Smooth muscle cell (in vitro differentiated cells): ENCODE measurements around the gene EGR4. TPM values are rescaled to one million over a fixed set of nuclear protein-coding genes. Genes with fewer than 3 reads are reported as not detected.

Experiments
- DNase-seq: peaks from one replicate; lab custom pipeline; 2025; ENCODE audit not compliant: unreplicated experiment; lab: John Stamatoyannopoulos, UW
- H2AFZ ChIP-seq: fragments of 200-600 bp; sonication (generic); 2 replicates; pipeline ENCODE4 v1.6.0; 2016; ENCODE audit warnings: antibody characterized with exemption, low read depth, mild to moderate bottlenecking
- H3F3A ChIP-seq: fragments of 200-600 bp; sonication (generic); 2 replicates; pipeline ENCODE4 v1.6.0; 2017; ENCODE audit warnings: antibody characterized with exemption, low read depth
- H3K27ac ChIP-seq: fragments of 200-600 bp; sonication (generic); 2 replicates; pipeline ENCODE4 v1.5.1; 2016; ENCODE audit warnings: low read depth, mild to moderate bottlenecking
- H3K27me3 ChIP-seq: fragments of 200-600 bp; sonication (generic); 2 replicates; pipeline ENCODE4 v1.6.1; 2016; ENCODE audit warnings: low read depth, mild to moderate bottlenecking
- H3K36me3 ChIP-seq: fragments of 200-600 bp; sonication (generic); 2 replicates; pipeline ENCODE4 v1.5.1; 2016; ENCODE audit warnings: low read depth
- H3K4me1 ChIP-seq: fragments of 200-600 bp; sonication (generic); 2 replicates; pipeline ENCODE4 v1.5.1; 2016; ENCODE audit warnings: low read depth
- H3K4me2 ChIP-seq: fragments of 200-600 bp; sonication (generic); 2 replicates; pipeline ENCODE4 v1.6.0; 2016; ENCODE audit warnings: mild to moderate bottlenecking
- H3K4me3 ChIP-seq: fragments of 200-600 bp; sonication (generic); 2 replicates; pipeline ENCODE4 v1.5.1; 2016; ENCODE audit warnings: mild to moderate bottlenecking
- H3K79me2 ChIP-seq: fragments of 200-600 bp; sonication (generic); 2 replicates; pipeline ENCODE4 v1.6.0; 2016; ENCODE audit warnings: low read depth, mild to moderate bottlenecking
- H3K9ac ChIP-seq: fragments of 200-600 bp; sonication (generic); 2 replicates; pipeline ENCODE4 v1.6.0; 2016; ENCODE audit warnings: low read depth
- H3K9me3 ChIP-seq: fragments of 200-600 bp; sonication (generic); replicated peaks from 2 replicates; pipeline ENCODE4 v1.5.1; 2016; ENCODE audit warnings: low read depth
- H4K20me1 ChIP-seq: fragments of 200-600 bp; sonication (generic); 2 replicates; pipeline ENCODE4 v1.6.0; 2016; ENCODE audit warnings: low read depth
- WGBS: methylation state at CpG from one replicate; pipeline ENCODE4 v1.1.7; 2016; ENCODE audit warnings: low lambda C conversion rate; 5-methylcytosine and 5-hydroxymethylcytosine counted together
- polyA plus RNA-seq: library from polyadenylated mRNA; unstranded; fragments of >200 nt; fragmentation: Nextera tagmentation; extraction: Ambion mirVana; gene quantifications from 2 replicates; pipeline ENCODE4 v1.2.1, GENCODE V29; 2016
- total RNA-seq: library from RNA; depleted of rRNA; stranded (reverse); fragments of >200 nt; gene quantifications from 2 replicates; pipeline ENCODE4 v1.2.3, GENCODE V29; 2014
- TF ChIP-seq, protein P1 (sequence below): fragments of 200-600 bp; sonication (generic); IDR thresholded peaks from 2 replicates; pipeline ENCODE4 v1.5.1; 2017; ENCODE audit warnings: borderline replicate concordance, mild to moderate bottlenecking, antibody characterized with exemption; ENCODE audit not compliant: insufficient read depth, poor library complexity, severe bottlenecking

The EGR4 gene
- total and polyA plus RNA-seq, 2 experiments from 2014 or later = 0.99 to 7.2 TPM

DNA sequence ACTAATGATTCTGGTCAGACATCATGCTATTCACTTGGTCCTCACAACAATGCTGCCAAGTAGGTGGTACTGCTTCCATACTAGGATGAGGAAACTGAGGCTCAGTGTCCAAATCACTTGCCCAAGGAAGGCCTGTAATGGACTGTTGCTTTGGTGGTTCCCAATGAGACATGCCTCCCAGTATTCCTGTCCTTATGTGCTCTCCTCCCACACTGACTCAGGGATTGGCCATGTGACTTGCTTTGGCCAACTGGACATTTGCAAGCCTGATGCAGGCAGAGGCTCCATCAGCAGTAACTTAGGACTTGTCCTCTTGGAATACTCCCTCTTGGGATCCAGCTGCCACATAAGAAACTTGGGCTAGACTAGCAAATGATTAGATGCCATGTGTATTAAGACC lies 12.1 kb downstream of the EGR4 start:
- TF ChIP-seq, protein P1, sequence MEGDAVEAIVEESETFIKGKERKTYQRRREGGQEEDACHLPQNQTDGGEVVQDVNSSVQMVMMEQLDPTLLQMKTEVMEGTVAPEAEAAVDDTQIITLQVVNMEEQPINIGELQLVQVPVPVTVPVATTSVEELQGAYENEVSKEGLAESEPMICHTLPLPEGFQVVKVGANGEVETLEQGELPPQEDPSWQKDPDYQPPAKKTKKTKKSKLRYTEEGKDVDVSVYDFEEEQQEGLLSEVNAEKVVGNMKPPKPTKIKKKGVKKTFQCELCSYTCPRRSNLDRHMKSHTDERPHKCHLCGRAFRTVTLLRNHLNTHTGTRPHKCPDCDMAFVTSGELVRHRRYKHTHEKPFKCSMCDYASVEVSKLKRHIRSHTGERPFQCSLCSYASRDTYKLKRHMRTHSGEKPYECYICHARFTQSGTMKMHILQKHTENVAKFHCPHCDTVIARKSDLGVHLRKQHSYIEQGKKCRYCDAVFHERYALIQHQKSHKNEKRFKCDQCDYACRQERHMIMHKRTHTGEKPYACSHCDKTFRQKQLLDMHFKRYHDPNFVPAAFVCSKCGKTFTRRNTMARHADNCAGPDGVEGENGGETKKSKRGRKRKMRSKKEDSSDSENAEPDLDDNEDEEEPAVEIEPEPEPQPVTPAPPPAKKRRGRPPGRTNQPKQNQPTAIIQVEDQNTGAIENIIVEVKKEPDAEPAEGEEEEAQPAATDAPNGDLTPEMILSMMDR = no peak
- Histone ChIP-seq H3K36me3 (no peaks in the 10 kb centered on the region), H3K27ac (no peak overlapping the region), H3F3A (no peaks in the 10 kb centered on the region), H4K20me1 (peaks cover 5% of the 10 kb centered on the region), H3K9ac (no peak overlapping the region), H3K4me1 (no peaks in the 10 kb centered on the region), H3K4me3 (no peak overlapping the region), H2AFZ (no peak overlapping the region), H3K79me2 (no peaks in the 10 kb centered on the region), H3K4me2 (no peak overlapping the region), H3K9me3 (no peaks in the 10 kb centered on the region), H3K27me3 (peaks cover 18% of the 10 kb centered on the region)
- no peak for DNase-seq

DNA sequence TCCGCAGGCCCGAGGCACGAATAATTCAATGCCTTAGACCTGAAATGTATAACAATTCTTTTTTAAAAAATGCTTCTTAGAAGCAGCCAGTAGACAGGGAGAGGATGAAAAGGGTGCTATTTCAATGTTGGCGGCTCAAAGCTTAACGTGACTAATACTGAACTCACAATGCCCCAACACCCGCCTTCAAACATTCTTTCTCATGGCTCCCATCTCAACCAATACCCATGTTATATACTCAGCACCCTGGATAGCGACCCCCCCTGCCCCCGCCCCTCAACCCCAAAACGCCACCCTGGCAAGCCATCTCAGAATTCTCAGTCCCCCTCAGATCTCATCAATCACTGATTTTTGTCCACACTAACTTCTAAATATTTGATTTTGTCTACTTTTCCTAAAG lies 13.5 kb downstream of the EGR4 start:
- Histone ChIP-seq H3F3A (no peaks in the 10 kb centered on the region), H2AFZ (no peak overlapping the region), H3K4me2 (no peak overlapping the region), H4K20me1 (peaks cover 5% of the 10 kb centered on the region), H3K79me2 (no peaks in the 10 kb centered on the region), H3K4me3 (no peak overlapping the region), H3K36me3 (no peaks in the 10 kb centered on the region), H3K4me1 (no peaks in the 10 kb centered on the region), H3K9me3 (no peaks in the 10 kb centered on the region), H3K27ac (no peak overlapping the region), H3K27me3 (peaks cover 4% of the 10 kb centered on the region), H3K9ac (no peak overlapping the region)
- 69% methylated on average over 9 of the region's 9 CpGs for WGBS
- TF ChIP-seq, protein P1 = no peak
- no peak for DNase-seq

DNA sequence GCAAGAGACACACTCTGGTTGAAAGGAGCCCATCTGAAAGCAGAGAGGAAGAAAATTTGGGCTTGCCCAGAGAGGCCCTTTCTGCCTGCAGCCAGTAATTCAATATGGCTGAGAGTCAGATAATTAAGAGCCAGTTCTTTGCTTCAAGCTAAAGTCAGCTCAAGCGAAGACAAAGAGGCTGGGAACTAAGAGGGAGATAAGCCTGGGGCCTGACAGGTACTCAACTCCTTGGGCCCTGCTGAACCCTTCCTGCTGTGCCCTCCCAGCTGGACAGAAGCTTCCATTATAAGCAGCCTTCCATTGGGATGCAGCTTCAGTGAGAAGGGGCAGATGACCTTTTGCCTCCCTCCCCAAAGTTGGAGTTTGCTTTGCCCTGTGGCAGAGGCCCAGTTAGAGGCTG lies 21.1 kb downstream of the EGR4 start:
- no peak overlapping the region for H3K4me3 ChIP-seq
- TF ChIP-seq, protein P1 = no peak
- no peaks in the 10 kb centered on the region for H3K9me3 ChIP-seq
- H4K20me1 ChIP-seq = peaks cover 12% of the 10 kb centered on the region
- no peak for DNase-seq
- no peak overlapping the region for H3K4me2 ChIP-seq
- H3K27me3 ChIP-seq = peaks cover 49% of the 10 kb centered on the region
- H3K36me3 ChIP-seq = no peaks in the 10 kb centered on the region
- H3K27ac ChIP-seq = no peak overlapping the region
- H3K9ac ChIP-seq = no peak overlapping the region
- 91% methylated on average over 1 of the region's 1 CpG for WGBS
- peaks cover 21% of the 10 kb centered on the region for H3K4me1 ChIP-seq
- no peaks in the 10 kb centered on the region for H3K79me2 ChIP-seq
- H3F3A ChIP-seq = no peaks in the 10 kb centered on the region
- H2AFZ ChIP-seq = no peak overlapping the region

DNA sequence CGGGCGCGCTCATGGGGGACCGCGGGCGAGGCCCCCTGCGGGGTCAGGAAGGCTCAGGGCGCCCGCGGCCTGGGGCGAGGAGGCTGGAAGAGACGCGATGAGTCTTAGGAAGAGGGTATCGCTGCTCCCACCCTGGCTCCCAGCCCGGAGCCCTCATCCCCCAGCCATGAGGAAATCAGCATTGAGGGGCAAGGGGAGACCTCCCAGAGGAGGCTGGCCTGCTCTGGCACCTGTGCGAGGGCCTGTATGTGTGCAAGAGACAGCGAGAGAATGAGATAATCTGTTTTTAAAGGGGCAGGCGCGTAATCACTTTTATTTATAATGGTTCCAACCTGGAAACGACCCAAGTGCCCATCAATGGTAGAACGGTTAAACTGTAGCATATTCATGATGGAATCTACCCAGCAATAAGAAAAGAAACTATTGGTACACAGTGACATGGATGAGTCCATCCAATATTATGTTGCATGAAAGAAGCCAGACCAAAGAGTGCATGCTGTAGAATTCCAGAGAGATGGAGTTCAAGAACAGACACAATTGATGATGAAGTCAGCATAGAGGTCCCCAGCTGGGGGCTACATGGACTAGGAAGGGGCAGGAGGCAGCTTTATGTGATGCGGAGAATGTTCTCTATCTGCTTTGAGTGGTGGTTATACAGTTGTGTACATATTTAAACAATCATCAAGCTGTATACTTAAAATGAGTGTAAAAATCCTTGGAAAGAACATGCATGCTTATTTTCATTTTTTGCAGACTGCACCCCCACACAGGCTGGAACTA lies 23.5 kb downstream of the EGR4 start:
- H3K9me3 ChIP-seq = no peaks in the 10 kb centered on the region
- H3F3A ChIP-seq = no peaks in the 10 kb centered on the region
- peaks cover 21% of the 10 kb centered on the region for H3K4me1 ChIP-seq
- peaks cover 16% of the 10 kb centered on the region for H4K20me1 ChIP-seq
- peak overlapping the region; percentile 81 for H3K4me2 ChIP-seq
- no peaks in the 10 kb centered on the region for H3K36me3 ChIP-seq
- H3K27me3 ChIP-seq = peaks cover 49% of the 10 kb centered on the region
- 25% methylated on average over 19 of the region's 22 CpGs for WGBS
- H3K4me3 ChIP-seq = no peak overlapping the region
- DNase-seq = no peak
- no peak overlapping the region for H2AFZ ChIP-seq
- no peak overlapping the region for H3K9ac ChIP-seq
- no peak overlapping the region for H3K27ac ChIP-seq
- TF ChIP-seq, protein P1 = no peak
- H3K79me2 ChIP-seq = no peaks in the 10 kb centered on the region
